Ascending aorta (tissue), 2 donors: ENCODE measurements around the gene PCDH9. TPM values are rescaled to one million over a fixed set of nuclear protein-coding genes. Genes with fewer than 3 reads are reported as not detected.

Experiments used
- DNase-seq, 2 donors: peaks; one replicate each; pipeline ENCODE4 v3.0.0-alpha.2; 2019; ENCODE audit warnings: low spot score in 2 of 2
- H3K27ac ChIP-seq, 2 donors: fragments of 200-600 bp; sonication (generic); one replicate each; pipeline ENCODE4 v1.5.1; 2016 to 2017; ENCODE audit warnings: mild to moderate bottlenecking in 1 of 2
- H3K27me3 ChIP-seq: fragments of 200-600 bp; sonication (generic); one replicate; pipeline ENCODE4 v1.5.1; 2017
- H3K36me3 ChIP-seq, 2 donors: fragments of 200-600 bp; sonication (generic); one replicate each; pipeline ENCODE4 v1.5.1; 2016
- H3K4me1 ChIP-seq, 2 donors: fragments of 200-600 bp; sonication (generic); one replicate each; pipeline ENCODE4 v1.5.1; 2016 to 2017; ENCODE audit warnings: mild to moderate bottlenecking in 1 of 2
- H3K4me3 ChIP-seq, 2 donors: fragments of 200-600 bp; sonication (generic); one replicate each; pipeline ENCODE4 v1.5.1; 2016 to 2017; ENCODE audit warnings: mild to moderate bottlenecking in 1 of 2
- H3K9me3 ChIP-seq, 2 donors: fragments of 200-600 bp; sonication (generic); one replicate each; pipeline ENCODE4 v1.5.1; 2016
- intact Hi-C: fragments of 100-400 bp; cut with DNase I; formaldehyde crosslinking; loops from one replicate; pipeline ENCODE4 v1.15.1; 2023
- total RNA-seq: library from RNA; depleted of rRNA; stranded (reverse); fragments of >200 nt; gene quantifications from one replicate; pipeline ENCODE4 v1.1.0, GENCODE V29; 2016
- TF ChIP-seq, protein P1 (sequence below), 3 experiments: fragments of 200-600 bp in 2 of 3; fragments of 450-650 bp in 1 of 3; sonication (generic) in 2 of 3; IDR thresholded peaks; one replicate each; pipeline ENCODE4 v1.5.1; 2016 to 2019; ENCODE audit warnings: antibody characterized with exemption in 3 of 3, mild to moderate bottlenecking in 1 of 3, moderate library complexity in 1 of 3

The PCDH9 gene
- total RNA-seq, 1 donor from 2014 or later, result 3.6 TPM

DNA sequence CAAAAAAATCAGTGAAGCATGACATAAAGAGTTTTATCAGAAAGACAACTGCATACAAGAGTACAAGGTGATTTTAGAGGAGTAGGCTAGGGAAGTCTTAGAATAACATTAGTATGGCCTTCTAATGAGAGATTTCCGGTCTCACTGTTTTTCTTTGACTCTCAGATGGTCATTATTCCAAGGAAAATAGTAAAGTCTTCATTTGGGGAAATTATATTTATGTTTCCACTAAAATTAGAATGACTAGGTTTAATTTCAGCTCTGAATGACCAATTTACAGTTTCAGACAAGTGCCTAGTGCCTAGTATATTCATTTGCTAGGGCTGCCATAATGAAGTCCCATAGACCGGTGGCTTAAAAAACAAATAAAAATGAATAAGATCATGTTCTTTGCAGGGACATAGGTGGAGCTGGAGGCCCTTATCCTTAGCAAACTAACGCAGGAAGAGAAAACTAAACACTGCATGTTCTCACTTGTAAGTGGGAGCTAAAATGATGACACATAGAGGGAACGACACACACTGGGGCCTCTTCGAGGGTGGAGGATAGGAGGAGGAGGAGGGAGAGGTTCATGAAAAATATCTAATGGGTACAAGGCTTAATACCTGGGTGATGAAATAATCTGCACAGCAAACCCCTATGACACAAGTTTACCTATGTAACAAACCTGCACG is 303.1 kb downstream of the PCDH9 start:
- DNase-seq, result no peak
- H3K9me3 ChIP-seq, result no peaks in the 10 kb centered on the region
- no peak overlapping the region for H3K27ac ChIP-seq
- no peaks in the 10 kb centered on the region for H3K36me3 ChIP-seq
- TF ChIP-seq, protein P1, sequence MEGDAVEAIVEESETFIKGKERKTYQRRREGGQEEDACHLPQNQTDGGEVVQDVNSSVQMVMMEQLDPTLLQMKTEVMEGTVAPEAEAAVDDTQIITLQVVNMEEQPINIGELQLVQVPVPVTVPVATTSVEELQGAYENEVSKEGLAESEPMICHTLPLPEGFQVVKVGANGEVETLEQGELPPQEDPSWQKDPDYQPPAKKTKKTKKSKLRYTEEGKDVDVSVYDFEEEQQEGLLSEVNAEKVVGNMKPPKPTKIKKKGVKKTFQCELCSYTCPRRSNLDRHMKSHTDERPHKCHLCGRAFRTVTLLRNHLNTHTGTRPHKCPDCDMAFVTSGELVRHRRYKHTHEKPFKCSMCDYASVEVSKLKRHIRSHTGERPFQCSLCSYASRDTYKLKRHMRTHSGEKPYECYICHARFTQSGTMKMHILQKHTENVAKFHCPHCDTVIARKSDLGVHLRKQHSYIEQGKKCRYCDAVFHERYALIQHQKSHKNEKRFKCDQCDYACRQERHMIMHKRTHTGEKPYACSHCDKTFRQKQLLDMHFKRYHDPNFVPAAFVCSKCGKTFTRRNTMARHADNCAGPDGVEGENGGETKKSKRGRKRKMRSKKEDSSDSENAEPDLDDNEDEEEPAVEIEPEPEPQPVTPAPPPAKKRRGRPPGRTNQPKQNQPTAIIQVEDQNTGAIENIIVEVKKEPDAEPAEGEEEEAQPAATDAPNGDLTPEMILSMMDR (IDR thresholded peaks at IDR 0.05), result no peak
- H3K4me1 ChIP-seq, result no peaks in the 10 kb centered on the region
- H3K27me3 ChIP-seq, result no peaks in the 10 kb centered on the region
- intact Hi-C loops, result no loop called here
- no peak overlapping the region for H3K4me3 ChIP-seq

DNA sequence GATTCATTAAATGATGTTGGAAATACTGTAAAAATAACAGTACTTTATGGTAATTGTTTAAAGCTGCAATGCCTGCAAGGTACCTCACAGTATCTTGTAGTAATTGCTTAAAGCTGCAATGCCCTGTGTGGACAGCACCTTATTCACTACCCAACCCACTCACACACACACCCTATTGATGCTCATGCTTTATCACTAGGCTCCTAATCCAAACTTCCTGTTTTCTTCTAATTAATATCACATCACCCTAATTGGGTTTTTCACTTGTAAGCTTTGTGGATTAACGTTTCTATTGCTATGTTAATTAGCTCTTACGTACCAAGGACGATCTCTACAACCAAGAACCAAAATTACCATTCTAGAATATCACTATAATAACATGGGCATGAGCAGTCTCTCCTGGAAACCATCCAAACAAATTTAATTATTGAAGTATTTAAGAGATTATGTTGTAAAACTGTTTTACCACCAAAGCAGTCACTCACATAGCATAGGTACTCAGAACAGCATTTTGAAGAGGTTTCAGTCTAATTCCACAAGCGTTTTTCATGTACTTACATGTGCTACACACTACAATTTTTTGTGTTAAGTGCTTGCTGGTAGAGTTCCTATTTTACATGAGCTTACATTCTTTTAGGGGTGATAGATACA is 303.8 kb downstream of the PCDH9 start:
- no peaks in the 10 kb centered on the region for H3K9me3 ChIP-seq
- intact Hi-C loops, result no loop called here
- DNase-seq, result no peak
- H3K36me3 ChIP-seq, result no peaks in the 10 kb centered on the region
- no peak overlapping the region for H3K4me3 ChIP-seq
- H3K27ac ChIP-seq, result no peak overlapping the region
- no peaks in the 10 kb centered on the region for H3K27me3 ChIP-seq
- TF ChIP-seq, protein P1 (IDR thresholded peaks at IDR 0.05), result no peak
- H3K4me1 ChIP-seq, result no peaks in the 10 kb centered on the region

DNA sequence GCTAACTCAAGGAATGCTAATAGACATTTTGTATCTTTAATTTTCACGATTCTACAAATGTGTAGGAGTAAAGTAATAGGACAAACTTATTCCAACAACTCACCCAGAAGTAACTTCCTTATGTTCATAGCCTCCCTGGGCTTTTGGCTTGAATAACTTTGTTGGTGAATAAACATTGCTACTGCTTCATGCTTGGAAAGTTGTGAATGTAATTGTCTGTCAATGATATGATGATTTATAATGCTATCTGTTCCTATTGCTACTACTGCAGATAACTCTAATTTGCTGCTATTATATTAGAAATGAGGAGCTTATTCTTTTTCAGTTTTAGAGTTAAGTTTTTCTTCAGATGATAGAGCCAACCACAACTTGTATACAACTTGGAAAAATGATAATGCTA is 307.7 kb downstream of the PCDH9 start:
- DNase-seq, result no peak
- no peak overlapping the region for H3K4me3 ChIP-seq
- no peaks in the 10 kb centered on the region for H3K9me3 ChIP-seq
- TF ChIP-seq, protein P1 (IDR thresholded peaks at IDR 0.05), result no peak
- H3K4me1 ChIP-seq, result no peaks in the 10 kb centered on the region
- no peaks in the 10 kb centered on the region for H3K27me3 ChIP-seq
- no peak overlapping the region for H3K27ac ChIP-seq
- H3K36me3 ChIP-seq, result no peaks in the 10 kb centered on the region
- intact Hi-C loops, result no loop called here

DNA sequence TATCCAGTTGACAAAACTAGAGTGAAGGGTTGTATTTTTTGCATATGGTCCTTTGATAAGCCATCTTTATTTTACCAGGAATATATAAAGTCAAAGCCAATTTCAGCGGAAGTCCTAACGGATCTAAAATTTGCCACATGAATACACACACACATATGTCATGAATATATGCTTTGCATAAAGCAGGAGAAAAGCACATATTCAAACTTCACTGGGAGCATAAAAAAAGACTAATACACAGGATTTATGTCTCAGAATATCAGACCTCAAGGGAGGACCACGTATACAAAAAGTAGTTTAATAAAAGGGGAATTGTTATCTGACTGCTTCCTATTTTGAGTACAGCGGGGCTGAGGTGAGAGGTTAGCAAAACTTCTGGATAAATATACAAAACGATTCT is 308.7 kb downstream of the PCDH9 start:
- no peaks in the 10 kb centered on the region for H3K36me3 ChIP-seq
- DNase-seq, result no peak
- TF ChIP-seq, protein P1 (IDR thresholded peaks at IDR 0.05), result no peak

DNA sequence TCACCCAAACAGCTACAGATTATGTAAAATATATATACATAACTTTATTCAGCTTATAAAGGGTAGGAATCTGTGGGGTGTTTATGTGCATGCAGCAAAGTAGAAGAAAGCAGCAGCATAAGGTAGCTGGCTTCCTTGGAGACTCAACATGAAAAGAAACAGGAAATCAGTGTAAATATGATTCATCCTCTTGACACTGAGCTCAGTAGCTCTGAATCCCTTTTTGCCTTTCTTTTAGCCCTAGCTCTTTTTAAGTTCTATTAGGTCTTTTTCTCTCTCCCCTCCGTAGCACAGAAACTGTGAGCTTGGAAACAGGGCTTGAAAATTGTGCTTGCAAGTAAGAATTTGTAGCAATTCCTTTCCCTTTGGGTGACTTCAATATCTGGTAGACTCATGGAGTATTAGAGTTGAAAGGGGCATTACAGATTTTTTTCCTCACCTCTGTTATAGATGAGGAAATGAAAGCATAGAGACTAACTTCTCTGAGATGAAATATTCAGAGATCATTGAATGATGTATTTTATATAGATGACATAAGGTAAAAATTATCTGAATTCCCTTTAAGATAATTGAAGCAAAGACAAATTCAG is 314.4 kb downstream of the PCDH9 start:
- intact Hi-C loops, result no loop called here
- H3K9me3 ChIP-seq, result no peaks in the 10 kb centered on the region
- no peaks in the 10 kb centered on the region for H3K4me1 ChIP-seq
- H3K4me3 ChIP-seq, result no peak overlapping the region
- no peaks in the 10 kb centered on the region for H3K27me3 ChIP-seq
- TF ChIP-seq, protein P1 (IDR thresholded peaks at IDR 0.05), result no peak
- H3K27ac ChIP-seq, result no peak overlapping the region
- H3K36me3 ChIP-seq, result no peaks in the 10 kb centered on the region
- no peak for DNase-seq

More for the DNA sequence above, 308.7 kb downstream of the PCDH9 start:
- intact Hi-C loops, result no loop called here
- Histone ChIP-seq H3K27ac (no peak overlapping the region), H3K4me1 (no peaks in the 10 kb centered on the region), H3K9me3 (no peaks in the 10 kb centered on the region), H3K27me3 (no peaks in the 10 kb centered on the region), H3K4me3 (no peak overlapping the region)
